Ramos (cell line): ENCODE measurements around the gene KCNMA1.
"Not testable (repeated sequence)": the region's sequence is repeated elsewhere in the genome, so short reads cannot be mapped to it uniquely, and the experiment has no call there.

Experiments
- in situ Hi-C: fragments of 300-500 bp; cut with MboI; formaldehyde crosslinking; loops from one replicate; pipeline ENCODE4 v1.14.3; 2022; ENCODE audit warnings: low sequenced_read_pairs; ENCODE audit not compliant: unreplicated experiment

Gene KCNMA1

GRCh38 chr10:77390481-77390891, 247.1 kb downstream of the KCNMA1 start:
- in situ Hi-C loops = no loop called here

- in situ Hi-C loops = no loop called here
Observed at GRCh38 chr10:77388571-77389100, 249.0 kb downstream of the KCNMA1 start.

- in situ Hi-C loops = not testable (repeated sequence)
Observed at GRCh38 chr10:77387701-77388100, 249.9 kb downstream of the KCNMA1 start.

- in situ Hi-C loops = no loop called here
Observed at GRCh38 chr10:77387247-77387646, 250.4 kb downstream of the KCNMA1 start.

GRCh38 chr10:77386838-77387237, 250.8 kb downstream of the KCNMA1 start:
- in situ Hi-C loops = no loop called here

GRCh38 chr10:77386365-77386764, 251.2 kb downstream of the KCNMA1 start:
- in situ Hi-C loops = no loop called here

- in situ Hi-C loops = no loop called here
Observed at GRCh38 chr10:77385315-77385714, 252.3 kb downstream of the KCNMA1 start.

GRCh38 chr10:77383861-77384553, 253.6 kb downstream of the KCNMA1 start:
- in situ Hi-C loops = no loop called here

GRCh38 chr10:77381750-77382149, 255.9 kb downstream of the KCNMA1 start:
- in situ Hi-C loops = no loop called here

- in situ Hi-C loops = no loop called here
Observed at GRCh38 chr10:77380723-77381122, 256.9 kb downstream of the KCNMA1 start.

GRCh38 chr10:77380191-77380590, 257.4 kb downstream of the KCNMA1 start:
- in situ Hi-C loops = no loop called here

- in situ Hi-C loops = no loop called here
Observed at GRCh38 chr10:77378366-77379349, 258.9 kb downstream of the KCNMA1 start.

GRCh38 chr10:77377678-77378352, 259.8 kb downstream of the KCNMA1 start:
- in situ Hi-C loops = no loop called here

- in situ Hi-C loops = no loop called here
Observed at GRCh38 chr10:77377034-77377433, 260.6 kb downstream of the KCNMA1 start.

GRCh38 chr10:77374189-77374656, 263.4 kb downstream of the KCNMA1 start:
- in situ Hi-C loops = no loop called here

- in situ Hi-C loops = no loop called here
Observed at GRCh38 chr10:77371848-77372799, 265.5 kb downstream of the KCNMA1 start.

- in situ Hi-C loops = no loop called here
Observed at GRCh38 chr10:77371421-77371820, 266.2 kb downstream of the KCNMA1 start.

- in situ Hi-C loops = no loop called here
Observed at GRCh38 chr10:77368006-77368405, 269.6 kb downstream of the KCNMA1 start.

- in situ Hi-C loops = no loop called here
Observed at GRCh38 chr10:77363210-77363609, 274.4 kb downstream of the KCNMA1 start.
